ENCODE results near the gene R3HDML.

The R3HDML gene

GRCh38 chr20:44390280-44390679, 53.4 kb downstream of the R3HDML start:
- H3K4me3 ChIP-seq (ENCODE audit: insufficient read depth, low read depth, low read length, poor library complexity, severe bottlenecking), result no peak overlapping the region
- no peaks in the 10 kb centered on the region for H3K27me3 ChIP-seq (replicated peaks; ENCODE audit: control insufficient read depth, insufficient read depth, low read length, poor library complexity, severe bottlenecking)
- DNase-seq, result no peak
- no peak overlapping the region for H3K27ac ChIP-seq (ENCODE audit: insufficient read depth, low read length, poor library complexity, severe bottlenecking)
- no peaks in the 10 kb centered on the region for H3K36me3 ChIP-seq (ENCODE audit: control insufficient read depth, insufficient read depth, low read length)
- no peaks in the 10 kb centered on the region for H3K9me3 ChIP-seq (ENCODE audit: control insufficient read depth, low read length)
- no peaks in the 10 kb centered on the region for H3K4me1 ChIP-seq (ENCODE audit: control insufficient read depth, insufficient read depth, low read length, poor library complexity, severe bottlenecking)

DNA sequence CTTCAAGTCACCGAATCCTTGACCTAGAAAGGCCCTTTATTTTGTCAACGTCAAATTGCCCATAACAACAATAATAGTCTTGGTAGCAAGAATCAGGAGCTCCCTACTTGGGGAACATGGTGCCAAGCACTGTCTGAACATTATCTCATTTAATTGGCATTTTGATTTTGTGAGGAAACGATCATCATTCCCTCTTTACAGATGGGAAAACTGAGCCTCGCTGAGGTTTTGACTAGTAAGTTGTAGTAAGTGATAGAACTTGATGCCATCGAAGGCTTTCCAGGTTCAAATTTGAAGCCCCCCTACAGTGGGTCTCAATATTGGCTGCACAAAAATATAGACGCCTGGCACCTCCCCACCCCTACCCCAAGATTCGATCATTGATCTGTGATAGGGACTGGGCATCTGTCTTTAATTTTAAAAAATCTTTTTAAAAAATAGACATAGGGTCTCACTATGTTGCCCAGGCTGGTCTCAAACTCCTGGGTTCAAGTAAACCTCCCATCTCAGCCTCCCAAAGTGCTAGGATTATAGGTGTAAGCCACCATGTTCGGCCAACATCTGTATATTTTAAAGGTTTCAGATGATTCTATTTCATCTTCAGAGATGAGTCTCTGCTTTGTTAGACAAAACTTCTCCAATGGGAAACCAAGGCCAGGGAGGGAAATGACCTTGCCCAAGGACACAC, 55.4 kb downstream of the R3HDML start:
- no peaks in the 10 kb centered on the region for H3K27me3 ChIP-seq (replicated peaks; ENCODE audit: control insufficient read depth, insufficient read depth, low read length, poor library complexity, severe bottlenecking)
- no peaks in the 10 kb centered on the region for H3K4me1 ChIP-seq (ENCODE audit: control insufficient read depth, insufficient read depth, low read length, poor library complexity, severe bottlenecking)
- no peaks in the 10 kb centered on the region for H3K9me3 ChIP-seq (ENCODE audit: control insufficient read depth, low read length)
- DNase-seq, result no peak
- no peaks in the 10 kb centered on the region for H3K36me3 ChIP-seq (ENCODE audit: control insufficient read depth, insufficient read depth, low read length)
- no peak overlapping the region for H3K4me3 ChIP-seq (ENCODE audit: insufficient read depth, low read depth, low read length, poor library complexity, severe bottlenecking)
- H3K27ac ChIP-seq (ENCODE audit: insufficient read depth, low read length, poor library complexity, severe bottlenecking), result no peak overlapping the region

GRCh38 chr20:44392776-44393607, 56.1 kb downstream of the R3HDML start:
- H3K36me3 ChIP-seq (ENCODE audit: control insufficient read depth, insufficient read depth, low read length), result no peaks in the 10 kb centered on the region
- no peaks in the 10 kb centered on the region for H3K9me3 ChIP-seq (ENCODE audit: control insufficient read depth, low read length)
- no peaks in the 10 kb centered on the region for H3K27me3 ChIP-seq (replicated peaks; ENCODE audit: control insufficient read depth, insufficient read depth, low read length, poor library complexity, severe bottlenecking)
- DNase-seq, result no peak
- H3K4me3 ChIP-seq (ENCODE audit: insufficient read depth, low read depth, low read length, poor library complexity, severe bottlenecking), result no peak overlapping the region
- no peak overlapping the region for H3K27ac ChIP-seq (ENCODE audit: insufficient read depth, low read length, poor library complexity, severe bottlenecking)
- H3K4me1 ChIP-seq (ENCODE audit: control insufficient read depth, insufficient read depth, low read length, poor library complexity, severe bottlenecking), result no peaks in the 10 kb centered on the region

- Histone ChIP-seq H3K27ac (ENCODE audit: insufficient read depth, low read length, poor library complexity, severe bottlenecking) (no peak overlapping the region), H3K9me3 (ENCODE audit: control insufficient read depth, low read length) (no peaks in the 10 kb centered on the region), H3K4me3 (ENCODE audit: insufficient read depth, low read depth, low read length, poor library complexity, severe bottlenecking) (no peak overlapping the region), H3K4me1 (ENCODE audit: control insufficient read depth, insufficient read depth, low read length, poor library complexity, severe bottlenecking) (no peaks in the 10 kb centered on the region), H3K27me3 (replicated peaks; ENCODE audit: control insufficient read depth, insufficient read depth, low read length, poor library complexity, severe bottlenecking) (no peaks in the 10 kb centered on the region), H3K36me3 (ENCODE audit: control insufficient read depth, insufficient read depth, low read length) (no peaks in the 10 kb centered on the region)
- DNase-seq, result no peak
Measured at GRCh38 chr20:44393608-44394451, 57.0 kb downstream of the R3HDML start.

- Histone ChIP-seq H3K36me3 (ENCODE audit: control insufficient read depth, insufficient read depth, low read length) (no peaks in the 10 kb centered on the region), H3K9me3 (ENCODE audit: control insufficient read depth, low read length) (no peaks in the 10 kb centered on the region), H3K27me3 (replicated peaks; ENCODE audit: control insufficient read depth, insufficient read depth, low read length, poor library complexity, severe bottlenecking) (no peaks in the 10 kb centered on the region), H3K4me3 (ENCODE audit: insufficient read depth, low read depth, low read length, poor library complexity, severe bottlenecking) (no peak overlapping the region), H3K4me1 (ENCODE audit: control insufficient read depth, insufficient read depth, low read length, poor library complexity, severe bottlenecking) (no peaks in the 10 kb centered on the region), H3K27ac (ENCODE audit: insufficient read depth, low read length, poor library complexity, severe bottlenecking) (no peak overlapping the region)
- DNase-seq, result no peak
Measured at GRCh38 chr20:44394452-44394701, 57.5 kb downstream of the R3HDML start.

DNA sequence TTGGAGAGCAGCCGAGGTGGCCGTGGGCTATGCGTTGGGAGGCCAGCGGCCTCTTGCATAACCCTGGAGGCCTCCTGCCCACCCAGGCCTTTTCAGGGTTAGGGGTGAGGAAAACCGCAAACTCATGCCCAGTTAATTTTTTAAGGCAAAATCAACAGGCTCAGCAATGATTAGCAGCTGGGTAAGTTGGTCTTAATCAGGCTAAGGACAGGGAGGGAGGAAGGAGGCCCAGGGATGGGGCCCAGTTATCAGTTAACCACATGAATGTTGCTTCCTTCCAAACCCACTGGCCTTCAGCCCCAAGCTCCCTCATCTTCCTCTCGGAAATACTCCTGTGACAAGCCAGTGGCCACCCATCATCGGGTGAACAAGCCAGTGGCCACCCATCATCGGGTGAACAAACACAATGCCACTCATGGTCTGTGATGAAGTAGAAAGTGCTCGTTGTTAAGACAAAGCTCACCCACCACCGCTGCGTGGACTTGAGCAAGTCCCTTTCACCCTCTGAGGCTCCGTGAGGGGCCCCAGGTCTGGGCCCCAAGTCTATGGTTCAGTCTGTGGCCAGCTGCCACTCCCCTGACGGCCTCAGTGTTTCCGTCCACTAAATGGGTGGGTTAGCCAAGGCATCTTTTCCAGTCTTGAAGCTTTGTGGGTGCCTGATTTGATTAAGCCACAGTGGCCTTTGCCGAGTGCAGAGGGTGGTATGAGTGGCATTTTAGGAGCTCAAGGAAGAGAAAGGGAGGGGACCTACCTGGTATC, 58.0 kb downstream of the R3HDML start:
- Histone ChIP-seq H3K4me3 (ENCODE audit: insufficient read depth, low read depth, low read length, poor library complexity, severe bottlenecking) (no peak overlapping the region), H3K27me3 (replicated peaks; ENCODE audit: control insufficient read depth, insufficient read depth, low read length, poor library complexity, severe bottlenecking) (no peaks in the 10 kb centered on the region)
- no peak for DNase-seq

DNA sequence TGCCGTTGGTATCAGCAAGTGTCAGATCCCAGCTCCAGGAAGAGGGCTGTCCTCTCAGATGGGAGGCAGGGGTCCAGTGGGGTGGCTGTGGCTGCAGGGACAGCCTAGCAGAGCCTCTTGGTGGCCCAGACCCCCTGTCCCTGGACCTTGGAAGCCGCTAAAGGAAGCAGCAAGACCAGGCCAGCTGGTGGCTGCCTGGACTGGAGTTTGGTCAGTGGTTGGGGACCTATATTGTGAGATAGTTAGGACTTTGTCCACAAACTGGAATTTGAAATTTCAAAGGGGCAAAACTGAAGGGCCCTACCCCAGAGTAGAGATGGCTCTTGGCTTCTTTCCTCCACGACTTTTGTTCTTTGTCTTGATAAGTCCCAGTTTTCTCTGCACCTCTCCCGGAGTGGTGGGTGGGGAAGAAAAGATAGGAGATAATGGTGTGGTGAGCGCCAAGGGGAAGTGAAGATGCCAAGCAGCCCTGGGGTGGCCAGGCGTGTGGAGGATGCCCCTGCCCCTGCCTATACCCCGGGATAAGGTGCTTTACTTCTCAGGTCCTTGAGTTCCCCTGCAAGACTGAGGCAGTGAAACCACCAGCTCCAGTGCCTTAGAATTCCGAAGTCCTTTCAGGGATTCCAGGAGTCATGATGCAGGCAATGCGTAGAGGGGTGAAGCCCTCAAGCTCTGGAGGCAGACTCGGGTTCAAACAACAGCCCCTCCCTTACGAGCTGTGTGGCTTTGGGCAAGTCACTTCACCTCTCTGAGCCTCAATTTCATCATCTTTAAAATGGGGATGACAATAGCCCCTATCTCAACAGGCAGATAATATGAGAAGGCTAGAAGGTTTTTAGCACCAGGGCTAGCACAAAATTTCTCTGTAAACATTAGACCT, 58.9 kb downstream of the R3HDML start:
- H3K9me3 ChIP-seq (ENCODE audit: control insufficient read depth, low read length), result no peaks in the 10 kb centered on the region
- DNase-seq, result no peak
- H3K36me3 ChIP-seq (ENCODE audit: control insufficient read depth, insufficient read depth, low read length), result no peaks in the 10 kb centered on the region
- no peaks in the 10 kb centered on the region for H3K27me3 ChIP-seq (replicated peaks; ENCODE audit: control insufficient read depth, insufficient read depth, low read length, poor library complexity, severe bottlenecking)
- H3K27ac ChIP-seq (ENCODE audit: insufficient read depth, low read length, poor library complexity, severe bottlenecking), result no peak overlapping the region
- H3K4me3 ChIP-seq (ENCODE audit: insufficient read depth, low read depth, low read length, poor library complexity, severe bottlenecking), result no peak overlapping the region
- H3K4me1 ChIP-seq (ENCODE audit: control insufficient read depth, insufficient read depth, low read length, poor library complexity, severe bottlenecking), result no peaks in the 10 kb centered on the region

More for the DNA sequence above, 58.0 kb downstream of the R3HDML start:
- no peaks in the 10 kb centered on the region for H3K4me1 ChIP-seq (ENCODE audit: control insufficient read depth, insufficient read depth, low read length, poor library complexity, severe bottlenecking)
- no peaks in the 10 kb centered on the region for H3K36me3 ChIP-seq (ENCODE audit: control insufficient read depth, insufficient read depth, low read length)
- no peaks in the 10 kb centered on the region for H3K9me3 ChIP-seq (ENCODE audit: control insufficient read depth, low read length)
- H3K27ac ChIP-seq (ENCODE audit: insufficient read depth, low read length, poor library complexity, severe bottlenecking), result no peak overlapping the region

DNA sequence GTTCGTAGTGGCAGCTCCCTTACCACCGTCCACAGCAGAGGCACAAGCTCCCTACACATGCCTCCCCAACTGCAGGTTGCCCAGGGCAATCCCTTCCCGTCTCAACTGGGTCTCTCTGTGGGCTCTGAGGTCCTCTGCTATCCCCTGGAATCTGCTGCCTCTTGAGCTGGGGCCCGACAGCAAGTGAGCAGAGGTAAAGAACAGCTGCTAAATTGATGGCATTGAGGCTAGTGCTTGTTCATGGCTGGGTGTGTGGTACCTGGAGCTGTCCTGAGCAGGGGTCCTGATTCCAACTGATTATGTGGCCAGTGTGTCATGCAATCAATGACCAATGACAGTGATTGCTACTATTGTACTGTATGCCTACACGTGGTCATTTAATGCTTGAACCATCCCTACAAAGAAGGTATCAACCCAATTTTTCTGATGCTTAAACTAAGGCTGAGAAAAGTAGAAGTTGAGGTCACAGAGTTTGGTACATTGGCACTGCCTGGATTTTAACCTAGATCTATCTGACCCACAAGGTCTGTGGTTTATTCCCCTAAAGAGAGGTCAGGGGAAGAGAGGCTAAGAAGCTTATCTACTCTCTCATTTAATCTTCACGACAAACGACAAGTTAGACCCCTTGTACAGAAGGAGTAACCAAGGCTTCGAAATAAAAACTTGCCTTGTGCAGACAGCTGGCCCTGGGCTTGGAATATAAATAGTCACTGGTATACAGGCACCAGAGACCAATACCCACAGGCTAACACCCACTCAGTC, 59.7 kb downstream of the R3HDML start:
- no peak overlapping the region for H3K27ac ChIP-seq (ENCODE audit: insufficient read depth, low read length, poor library complexity, severe bottlenecking)
- no peak overlapping the region for H3K4me3 ChIP-seq (ENCODE audit: insufficient read depth, low read depth, low read length, poor library complexity, severe bottlenecking)
- H3K9me3 ChIP-seq (ENCODE audit: control insufficient read depth, low read length), result no peaks in the 10 kb centered on the region
- no peaks in the 10 kb centered on the region for H3K36me3 ChIP-seq (ENCODE audit: control insufficient read depth, insufficient read depth, low read length)
- no peaks in the 10 kb centered on the region for H3K27me3 ChIP-seq (replicated peaks; ENCODE audit: control insufficient read depth, insufficient read depth, low read length, poor library complexity, severe bottlenecking)
- no peak for DNase-seq
- no peaks in the 10 kb centered on the region for H3K4me1 ChIP-seq (ENCODE audit: control insufficient read depth, insufficient read depth, low read length, poor library complexity, severe bottlenecking)

Measured in effector memory CD4-positive, alpha-beta T cell (primary cell).